Spleen (tissue), 7 donors: ENCODE measurements around the gene GNG7.
A peak's percentile ranks its signal among the peaks of the same experiment; 100 is the strongest.

Experiments used
- POLR2A ChIP-seq, 3 donors: fragments of 450-650 bp; IDR thresholded peaks; one replicate each; pipeline ENCODE4 v1.5.1; 2017; ENCODE audit warnings: antibody characterized with exemption in 3 of 3, mild to moderate bottlenecking in 1 of 3
- POLR2AphosphoS5 ChIP-seq, 3 donors: sonication (generic); formaldehyde crosslinking; IDR thresholded peaks; one replicate each; pipeline ENCODE4 v1.5.1; 2017; ENCODE audit warnings: antibody characterized with exemption in 3 of 3
- TF ChIP-seq, protein P1 (sequence below), 11 experiments: fragments of 200-600 bp in 7 of 11; fragments of 450-650 bp in 4 of 11; sonication (generic) in 4 of 11; IDR thresholded peaks in 8 of 11; conservative IDR thresholded peaks in 3 of 11; 1 replicate in 7 of 11; 2 replicates in 4 of 11; pipeline versions ENCODE4 v1.4.0 to v1.8.0; 2016 to 2021; ENCODE audit warnings: antibody characterized with exemption in 11 of 11, inconsistent platforms in 4 of 11, mild to moderate bottlenecking in 1 of 11
- donor health status: DM: no; HTN: no; CAD: no; lungs with moderate emphysema.
- donor health status: DM: no; HTN: no; CAD: no.
- donor health status: DM: no; HTN: no; CAD: no.

- TF ChIP-seq, protein P1, sequence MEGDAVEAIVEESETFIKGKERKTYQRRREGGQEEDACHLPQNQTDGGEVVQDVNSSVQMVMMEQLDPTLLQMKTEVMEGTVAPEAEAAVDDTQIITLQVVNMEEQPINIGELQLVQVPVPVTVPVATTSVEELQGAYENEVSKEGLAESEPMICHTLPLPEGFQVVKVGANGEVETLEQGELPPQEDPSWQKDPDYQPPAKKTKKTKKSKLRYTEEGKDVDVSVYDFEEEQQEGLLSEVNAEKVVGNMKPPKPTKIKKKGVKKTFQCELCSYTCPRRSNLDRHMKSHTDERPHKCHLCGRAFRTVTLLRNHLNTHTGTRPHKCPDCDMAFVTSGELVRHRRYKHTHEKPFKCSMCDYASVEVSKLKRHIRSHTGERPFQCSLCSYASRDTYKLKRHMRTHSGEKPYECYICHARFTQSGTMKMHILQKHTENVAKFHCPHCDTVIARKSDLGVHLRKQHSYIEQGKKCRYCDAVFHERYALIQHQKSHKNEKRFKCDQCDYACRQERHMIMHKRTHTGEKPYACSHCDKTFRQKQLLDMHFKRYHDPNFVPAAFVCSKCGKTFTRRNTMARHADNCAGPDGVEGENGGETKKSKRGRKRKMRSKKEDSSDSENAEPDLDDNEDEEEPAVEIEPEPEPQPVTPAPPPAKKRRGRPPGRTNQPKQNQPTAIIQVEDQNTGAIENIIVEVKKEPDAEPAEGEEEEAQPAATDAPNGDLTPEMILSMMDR (IDR thresholded peaks at IDR 0.05 in 8 of 11, conservative IDR thresholded peaks at IDR 0.05 in 3 of 11), result no peak
- peak in 1 of 3 donors; percentile 9 for TF ChIP-seq POLR2A (IDR thresholded peaks at IDR 0.05)
- peak; percentile 83 to 92 (median 92) for TF ChIP-seq POLR2AphosphoS5 (IDR thresholded peaks at IDR 0.05)
Measured at GRCh38 chr19:2491130-2491801, 211.2 kb downstream of the GNG7 start.
